Glutamatergic neuron (in vitro differentiated cells): Measurements from ENCODE around the gene SMIM5. TPM values are rescaled to one million over a fixed set of nuclear protein-coding genes. Genes with fewer than 3 reads are reported as not detected.

Experiments
- DNase-seq: peaks from one replicate; pipeline ENCODE4 v3.0.0; 2022
- H3K27ac Mint-ChIP-seq: one replicate; pipeline ENCODE4 v1.8.0; 2020; ENCODE audit warnings: mild to moderate bottlenecking, mixed read lengths, inconsistent platforms; ENCODE audit not compliant: unreplicated experiment
- H3K27me3 Mint-ChIP-seq: one replicate; pipeline ENCODE4 v1.8.0; 2020; ENCODE audit warnings: mild to moderate bottlenecking, moderate library complexity, mixed read lengths, inconsistent platforms; ENCODE audit not compliant: unreplicated experiment
- H3K36me3 Mint-ChIP-seq: one replicate; pipeline ENCODE4 v1.8.0; 2020; ENCODE audit warnings: mild to moderate bottlenecking, mixed read lengths, inconsistent platforms; ENCODE audit not compliant: unreplicated experiment
- H3K4me1 Mint-ChIP-seq: one replicate; pipeline ENCODE4 v1.8.0; 2020; ENCODE audit warnings: mild to moderate bottlenecking, low read depth, mixed read lengths, inconsistent platforms; ENCODE audit not compliant: unreplicated experiment
- H3K4me3 Mint-ChIP-seq: one replicate; pipeline ENCODE4 v1.8.0; 2020; ENCODE audit warnings: mild to moderate bottlenecking, mixed read lengths, inconsistent platforms; ENCODE audit not compliant: unreplicated experiment
- H3K9me3 Mint-ChIP-seq: one replicate; pipeline ENCODE4 v1.8.0; 2020; ENCODE audit warnings: mild to moderate bottlenecking, moderate library complexity, mixed read lengths, inconsistent platforms; ENCODE audit not compliant: unreplicated experiment
- CTCF ChIP-seq: fragments of 200-600 bp; sonication (generic); IDR thresholded peaks from one replicate; pipeline ENCODE4 v1.5.0; 2021; ENCODE audit not compliant: partially characterized antibody, unreplicated experiment
- total RNA-seq: library from RNA; stranded (reverse); fragmentation: NEBNext Ultra II Directional; extraction: Animal tissue kit (Norgen Biotek cat#: 25700); gene quantifications from one replicate; pipeline ENCODE4 v1.2.1, GENCODE V29; 2021; ENCODE audit not compliant: unreplicated experiment

Gene SMIM5
- total RNA-seq, 1 donor from 2014 or later: 0.20 TPM

- no peak overlapping the region for H3K27ac Mint-ChIP-seq
- no peak overlapping the region for H3K4me3 Mint-ChIP-seq
- DNase-seq: peak; percentile 72
- no peaks in the 10 kb centered on the region for H3K36me3 Mint-ChIP-seq
- peaks cover 4% of the 10 kb centered on the region for H3K27me3 Mint-ChIP-seq
- H3K9me3 Mint-ChIP-seq: peaks cover 3% of the 10 kb centered on the region
- peaks cover 2% of the 10 kb centered on the region for H3K4me1 Mint-ChIP-seq
- peak; percentile 79 for TF ChIP-seq CTCF
These were observed 7.3 kb upstream of the SMIM5 start for GRCh38 chr17:75625813-75626486.

GRCh38 chr17:75626496-75627038, 6.7 kb upstream of the SMIM5 start:
- Mint-ChIP-seq H3K4me3 (no peak overlapping the region), H3K4me1 (peaks cover 2% of the 10 kb centered on the region), H3K9me3 (peaks cover 3% of the 10 kb centered on the region), H3K27me3 (peaks cover 4% of the 10 kb centered on the region), H3K36me3 (no peaks in the 10 kb centered on the region), H3K27ac (no peak overlapping the region)
- DNase-seq: no peak
- TF ChIP-seq CTCF: no peak

- peaks cover 4% of the 10 kb centered on the region for H3K27me3 Mint-ChIP-seq
- no peak for DNase-seq
- no peaks in the 10 kb centered on the region for H3K36me3 Mint-ChIP-seq
- H3K4me3 Mint-ChIP-seq: no peak overlapping the region
- peaks cover 2% of the 10 kb centered on the region for H3K9me3 Mint-ChIP-seq
- H3K27ac Mint-ChIP-seq: no peak overlapping the region
- no peak for TF ChIP-seq CTCF
- H3K4me1 Mint-ChIP-seq: peaks cover 2% of the 10 kb centered on the region
These were observed 6.1 kb upstream of the SMIM5 start for GRCh38 chr17:75627094-75627493.

GRCh38 chr17:75628425-75628824, 4.8 kb upstream of the SMIM5 start:
- DNase-seq: no peak
- Mint-ChIP-seq H3K4me3 (no peak overlapping the region), H3K27ac (peak overlapping the region; percentile 43), H3K36me3 (no peaks in the 10 kb centered on the region), H3K9me3 (peaks cover 1% of the 10 kb centered on the region), H3K4me1 (peaks cover 5% of the 10 kb centered on the region), H3K27me3 (peaks cover 1% of the 10 kb centered on the region)
- no peak for TF ChIP-seq CTCF

- H3K36me3 Mint-ChIP-seq: no peaks in the 10 kb centered on the region
- H3K9me3 Mint-ChIP-seq: peaks cover 1% of the 10 kb centered on the region
- no peak for TF ChIP-seq CTCF
- H3K27me3 Mint-ChIP-seq: peaks cover 1% of the 10 kb centered on the region
- no peak overlapping the region for H3K27ac Mint-ChIP-seq
- DNase-seq: no peak
- peaks cover 9% of the 10 kb centered on the region for H3K4me1 Mint-ChIP-seq
- H3K4me3 Mint-ChIP-seq: no peak overlapping the region
These were observed 4.1 kb upstream of the SMIM5 start for GRCh38 chr17:75629157-75629556.
